Progenitor cell of endocrine pancreas (in vitro differentiated cells): ENCODE measurements around the gene PAAF1. TPM values are rescaled to one million over a fixed set of nuclear protein-coding genes. Genes with fewer than 3 reads are reported as not detected.

Experiments
- DNase-seq: peaks from one replicate; pipeline ENCODE4 v3.0.0; 2021; ENCODE audit warnings: low spot score; ENCODE audit not compliant: unreplicated experiment
- H3K27ac Mint-ChIP-seq: 2 replicates; pipeline ENCODE4 v1.8.0; 2021; ENCODE audit warnings: mild to moderate bottlenecking, moderate library complexity, mixed read lengths
- H3K27me3 Mint-ChIP-seq: 2 replicates; pipeline ENCODE4 v1.8.0; 2021; ENCODE audit warnings: mixed read lengths
- H3K36me3 Mint-ChIP-seq: 2 replicates; pipeline ENCODE4 v1.8.0; 2022; ENCODE audit warnings: mixed read lengths; ENCODE audit not compliant: insufficient read depth
- H3K4me1 Mint-ChIP-seq: 2 replicates; pipeline ENCODE4 v1.8.0; 2021; ENCODE audit warnings: low read depth, mixed read lengths
- H3K4me3 Mint-ChIP-seq: 2 replicates; pipeline ENCODE4 v1.8.0; 2021; ENCODE audit warnings: low read depth, mild to moderate bottlenecking, moderate library complexity, mixed read lengths
- H3K9me3 Mint-ChIP-seq: 2 replicates; pipeline ENCODE4 v1.8.0; 2021; ENCODE audit warnings: low read depth, mixed read lengths
- CTCF ChIP-seq: fragments of 200-600 bp; sonication (generic); IDR thresholded peaks from one replicate; pipeline ENCODE4 v1.5.0; 2021; ENCODE audit warnings: antibody characterized with exemption, mild to moderate bottlenecking; ENCODE audit not compliant: unreplicated experiment
- long read RNA-seq: library from polyadenylated mRNA; unstranded; transcript quantifications from one replicate; pipeline ENCODE4 v2.0.0, GENCODE V29; 2020
- total RNA-seq: library from RNA; stranded (reverse); gene quantifications from 2 replicates; pipeline ENCODE4 v1.2.1, GENCODE V29; 2021

The PAAF1 gene
- 29.3 and 30.8 TPM in 2 replicates for total RNA-seq
- long read RNA-seq, full-length matches to known transcripts, result 84 of 101 reads
- long read RNA-seq, partial matches to known transcripts, result 6 of 101 reads
- long read RNA-seq, other reads (novel, unspliced or antisense), result 11 of 101 reads

- Mint-ChIP-seq H3K36me3 (peaks cover 10% of the 10 kb centered on the region), H3K9me3 (no peaks in the 10 kb centered on the region), H3K4me3 (peak within 1 kb of the TSS; percentile 93), H3K27me3 (no peaks in the 10 kb centered on the region), H3K4me1 (peaks cover 12% of the 10 kb centered on the region), H3K27ac (peak within 1 kb of the TSS; percentile 98)
- peak; percentile 83 for DNase-seq
- TF ChIP-seq CTCF, result no peak
Measured at GRCh38 chr11:73876424-73877310, at the start of gene PAAF1, which contains the start of gene COA4. TSS of gene PAAF1 (plus strand) at chr11:73876999. CDS start at chr11:73877022, 23 bp downstream. TSS of gene COA4 (minus strand) at chr11:73876846. CDS start at chr11:73873378, 3,468 bp downstream.

DNA sequence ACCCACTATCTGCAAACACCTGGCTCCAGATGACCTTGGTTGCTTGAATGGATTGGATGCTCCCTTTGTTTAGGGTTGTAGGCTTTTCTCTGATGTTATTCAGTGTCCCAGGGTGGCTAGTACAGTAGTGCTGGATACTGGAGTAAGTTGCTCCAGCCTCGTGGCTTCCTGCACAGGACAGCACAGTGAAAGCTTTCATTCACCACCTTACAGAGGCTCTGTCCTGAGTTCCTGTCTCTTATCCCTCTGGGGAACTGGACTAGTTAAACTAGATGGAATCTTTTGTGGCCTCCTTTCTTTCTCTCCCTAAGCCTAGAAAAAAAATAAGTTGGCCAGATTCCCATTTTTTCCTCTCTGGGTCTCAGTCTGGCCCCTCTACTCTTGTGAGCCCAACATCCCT lies 46.5 kb upstream of the PAAF1 start:
- Mint-ChIP-seq H3K27me3 (no peaks in the 10 kb centered on the region), H3K27ac (no peak overlapping the region), H3K9me3 (no peaks in the 10 kb centered on the region), H3K36me3 (peaks cover 5% of the 10 kb centered on the region), H3K4me3 (no peak overlapping the region), H3K4me1 (no peaks in the 10 kb centered on the region)
- no peak for TF ChIP-seq CTCF
- DNase-seq, result no peak

- H3K36me3 Mint-ChIP-seq, result peaks cover 1% of the 10 kb centered on the region
- TF ChIP-seq CTCF, result no peak
- H3K9me3 Mint-ChIP-seq, result no peaks in the 10 kb centered on the region
- no peaks in the 10 kb centered on the region for H3K27me3 Mint-ChIP-seq
- H3K27ac Mint-ChIP-seq, result no peak overlapping the region
- no peak for DNase-seq
- no peaks in the 10 kb centered on the region for H3K4me1 Mint-ChIP-seq
- no peak overlapping the region for H3K4me3 Mint-ChIP-seq
Measured at GRCh38 chr11:73833067-73833466, 43.7 kb upstream of the PAAF1 start.

GRCh38 chr11:73838443-73839122 lies 38.2 kb upstream of the PAAF1 start:
- no peaks in the 10 kb centered on the region for H3K9me3 Mint-ChIP-seq
- peaks cover 7% of the 10 kb centered on the region for H3K36me3 Mint-ChIP-seq
- no peak overlapping the region for H3K4me3 Mint-ChIP-seq
- H3K27me3 Mint-ChIP-seq, result no peaks in the 10 kb centered on the region
- no peak for DNase-seq
- no peak for TF ChIP-seq CTCF
- no peaks in the 10 kb centered on the region for H3K4me1 Mint-ChIP-seq
- H3K27ac Mint-ChIP-seq, result no peak overlapping the region

GRCh38 chr11:73839123-73839457 lies 37.7 kb upstream of the PAAF1 start:
- Mint-ChIP-seq H3K27me3 (no peaks in the 10 kb centered on the region), H3K4me1 (no peaks in the 10 kb centered on the region), H3K4me3 (no peak overlapping the region), H3K9me3 (no peaks in the 10 kb centered on the region), H3K36me3 (peaks cover 7% of the 10 kb centered on the region), H3K27ac (no peak overlapping the region)
- no peak for TF ChIP-seq CTCF
- DNase-seq, result no peak
